Loucy (cell line): ENCODE results near the gene STIM1.

Experiments
- H2AFZ ChIP-seq: fragments of 200-600 bp; sonication (generic); 2 replicates; pipeline ENCODE4 v1.6.0; 2016; ENCODE audit warnings: antibody characterized with exemption, mild to moderate bottlenecking, low read length, moderate library complexity
- H3F3A ChIP-seq: fragments of 200-600 bp; 2 replicates; pipeline ENCODE4 v1.6.0; 2016; ENCODE audit warnings: antibody characterized with exemption, low read depth, mild to moderate bottlenecking
- H3K27me3 ChIP-seq: fragments of 200-600 bp; sonication (generic); 2 replicates; pipeline ENCODE4 v1.6.1; 2014; ENCODE audit warnings: low read length, mild to moderate bottlenecking; ENCODE audit not compliant: insufficient read depth, poor library complexity, severe bottlenecking
- H3K36me3 ChIP-seq: fragments of 200-600 bp; sonication (generic); 2 replicates; pipeline ENCODE4 v1.6.1; 2016; ENCODE audit warnings: low read length; ENCODE audit not compliant: insufficient read depth
- H3K4me1 ChIP-seq: fragments of 200-600 bp; sonication (generic); 2 replicates; pipeline ENCODE4 v1.5.1; 2014; ENCODE audit warnings: low read length, mild to moderate bottlenecking; ENCODE audit not compliant: insufficient read depth, poor library complexity, severe bottlenecking
- H3K4me2 ChIP-seq: fragments of 200-600 bp; sonication (generic); 2 replicates; pipeline ENCODE4 v1.6.0; 2014; ENCODE audit warnings: antibody characterized with exemption, low read length, low read depth, mild to moderate bottlenecking; ENCODE audit not compliant: poor library complexity, severe bottlenecking
- H3K4me3 ChIP-seq: fragments of 200-600 bp; sonication (generic); 2 replicates; pipeline ENCODE4 v1.5.1; 2014; ENCODE audit warnings: low read length, mild to moderate bottlenecking, mixed read lengths; ENCODE audit not compliant: poor library complexity, severe bottlenecking
- H3K79me2 ChIP-seq: fragments of 200-600 bp; sonication (generic); 2 replicates; pipeline ENCODE4 v1.6.1; 2014; ENCODE audit warnings: low read length; ENCODE audit not compliant: insufficient read depth
- H3K9ac ChIP-seq: fragments of 200-600 bp; sonication (generic); 2 replicates; pipeline ENCODE4 v1.6.0; 2014; ENCODE audit warnings: mild to moderate bottlenecking, low read depth, low read length, moderate library complexity; ENCODE audit not compliant: poor library complexity, severe bottlenecking
- H3K9me2 ChIP-seq: fragments of 200-600 bp; sonication (generic); replicated peaks from 2 replicates; pipeline ENCODE4 v1.6.1; 2016; ENCODE audit warnings: low read depth, low read length, mixed read lengths
- H3K9me3 ChIP-seq: fragments of 200-600 bp; sonication (generic); 2 replicates; pipeline ENCODE4 v1.6.1; 2014; ENCODE audit warnings: mild to moderate bottlenecking, antibody characterized with exemption, low read length, low read depth; ENCODE audit not compliant: insufficient read depth
- H4K20me1 ChIP-seq: fragments of 200-600 bp; sonication (generic); 2 replicates; pipeline ENCODE4 v1.6.0; 2014; ENCODE audit warnings: antibody characterized with exemption, low read length, mild to moderate bottlenecking; ENCODE audit not compliant: insufficient read depth, poor library complexity, severe bottlenecking
- EZH2phosphoT487 ChIP-seq: fragments of 200-600 bp; IDR thresholded peaks from 2 replicates; pipeline ENCODE4 v1.6.1; 2018; ENCODE audit warnings: antibody characterized with exemption, mild to moderate bottlenecking, moderate library complexity, borderline replicate concordance
- TF ChIP-seq, protein P1 (sequence below): fragments of 200-600 bp; sonication (generic); conservative IDR thresholded peaks from 2 replicates; pipeline ENCODE4 v1.5.1; 2014; ENCODE audit warnings: mild to moderate bottlenecking, antibody characterized with exemption, low read length

The STIM1 gene

DNA sequence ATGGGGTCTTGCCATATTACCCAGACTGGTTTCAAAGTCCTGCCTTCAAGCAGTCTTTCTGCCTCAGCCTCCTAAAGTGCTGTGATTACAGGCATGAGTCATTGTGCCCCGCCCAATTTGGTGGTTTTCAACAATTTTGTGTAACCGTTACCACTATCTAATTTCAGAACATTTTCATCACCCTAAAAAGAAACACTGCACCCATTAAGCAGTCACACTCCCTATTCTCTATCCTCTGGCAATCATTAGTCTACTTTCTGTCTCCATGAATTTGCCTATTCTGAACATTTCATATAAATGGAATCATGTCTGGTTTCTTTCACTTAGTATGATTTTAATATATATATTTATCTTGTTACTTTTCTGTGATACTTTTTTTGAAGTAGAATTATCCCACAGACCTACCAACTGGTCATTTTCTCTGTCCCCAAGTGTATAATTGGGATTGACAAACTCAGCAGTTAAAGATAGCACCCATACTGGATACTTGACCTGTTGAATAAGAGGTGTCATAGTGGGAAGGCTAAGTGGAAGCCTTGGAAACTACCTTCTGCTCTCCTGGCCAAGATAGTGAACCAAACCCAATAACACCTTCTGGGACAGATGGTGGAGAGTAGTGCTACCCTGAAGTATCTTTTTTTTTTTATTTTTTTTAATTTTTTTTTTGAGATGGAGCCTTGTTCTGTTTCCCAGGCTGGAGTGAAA, 64.8 kb downstream of the STIM1 start:
- peak overlapping the region; percentile 16 for H3K4me2 ChIP-seq
- peaks cover 9% of the 10 kb centered on the region for H4K20me1 ChIP-seq
- H3K9me2 ChIP-seq = no peaks in the 10 kb centered on the region
- H3K27me3 ChIP-seq = no peaks in the 10 kb centered on the region
- no peak overlapping the region for H3K4me3 ChIP-seq
- H3F3A ChIP-seq = no peaks in the 10 kb centered on the region
- peaks cover 9% of the 10 kb centered on the region; the same call in 1 of the 2 replicates for H3K36me3 ChIP-seq
- no peak overlapping the region for H3K9ac ChIP-seq
- peaks cover 79% of the 10 kb centered on the region for H3K79me2 ChIP-seq
- no peak overlapping the region for H2AFZ ChIP-seq
- H3K9me3 ChIP-seq = peaks cover 4% of the 10 kb centered on the region; the same call in 1 of the 2 replicates
- H3K4me1 ChIP-seq = peaks cover 9% of the 10 kb centered on the region
- TF ChIP-seq, protein P1, sequence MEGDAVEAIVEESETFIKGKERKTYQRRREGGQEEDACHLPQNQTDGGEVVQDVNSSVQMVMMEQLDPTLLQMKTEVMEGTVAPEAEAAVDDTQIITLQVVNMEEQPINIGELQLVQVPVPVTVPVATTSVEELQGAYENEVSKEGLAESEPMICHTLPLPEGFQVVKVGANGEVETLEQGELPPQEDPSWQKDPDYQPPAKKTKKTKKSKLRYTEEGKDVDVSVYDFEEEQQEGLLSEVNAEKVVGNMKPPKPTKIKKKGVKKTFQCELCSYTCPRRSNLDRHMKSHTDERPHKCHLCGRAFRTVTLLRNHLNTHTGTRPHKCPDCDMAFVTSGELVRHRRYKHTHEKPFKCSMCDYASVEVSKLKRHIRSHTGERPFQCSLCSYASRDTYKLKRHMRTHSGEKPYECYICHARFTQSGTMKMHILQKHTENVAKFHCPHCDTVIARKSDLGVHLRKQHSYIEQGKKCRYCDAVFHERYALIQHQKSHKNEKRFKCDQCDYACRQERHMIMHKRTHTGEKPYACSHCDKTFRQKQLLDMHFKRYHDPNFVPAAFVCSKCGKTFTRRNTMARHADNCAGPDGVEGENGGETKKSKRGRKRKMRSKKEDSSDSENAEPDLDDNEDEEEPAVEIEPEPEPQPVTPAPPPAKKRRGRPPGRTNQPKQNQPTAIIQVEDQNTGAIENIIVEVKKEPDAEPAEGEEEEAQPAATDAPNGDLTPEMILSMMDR = no peak
- no peak for TF ChIP-seq EZH2phosphoT487

DNA sequence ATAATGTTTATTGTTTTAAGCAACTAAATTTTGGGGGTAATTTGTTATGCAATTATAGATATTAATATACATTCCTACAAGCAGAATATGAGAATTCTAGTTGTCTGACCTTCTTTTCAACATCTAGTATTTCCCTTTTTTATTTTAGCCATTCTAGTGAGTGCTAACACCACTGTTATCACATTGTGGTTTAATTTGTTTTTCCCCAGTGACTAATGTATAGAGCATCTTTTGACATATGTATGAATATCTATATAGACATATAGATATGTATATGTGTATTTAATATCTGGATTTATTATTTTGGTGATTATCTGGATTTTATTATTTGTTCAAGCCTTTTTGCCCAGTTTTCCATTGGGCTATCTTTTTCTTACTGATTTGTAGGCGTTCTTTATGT, 66.6 kb downstream of the STIM1 start:
- Histone ChIP-seq H3K4me3 (no peak overlapping the region), H3K9ac (no peak overlapping the region), H3K4me1 (peaks cover 9% of the 10 kb centered on the region), H3K4me2 (no peak overlapping the region), H2AFZ (no peak overlapping the region), H3K9me2 (no peaks in the 10 kb centered on the region), H3F3A (no peaks in the 10 kb centered on the region), H3K27me3 (no peaks in the 10 kb centered on the region), H3K9me3 (peaks cover 4% of the 10 kb centered on the region; the same call in 1 of the 2 replicates), H3K79me2 (peaks cover 73% of the 10 kb centered on the region), H4K20me1 (peaks cover 13% of the 10 kb centered on the region), H3K36me3 (peaks cover 9% of the 10 kb centered on the region; the same call in 1 of the 2 replicates)
- TF ChIP-seq, protein P1 = no peak
- TF ChIP-seq EZH2phosphoT487 = no peak

DNA sequence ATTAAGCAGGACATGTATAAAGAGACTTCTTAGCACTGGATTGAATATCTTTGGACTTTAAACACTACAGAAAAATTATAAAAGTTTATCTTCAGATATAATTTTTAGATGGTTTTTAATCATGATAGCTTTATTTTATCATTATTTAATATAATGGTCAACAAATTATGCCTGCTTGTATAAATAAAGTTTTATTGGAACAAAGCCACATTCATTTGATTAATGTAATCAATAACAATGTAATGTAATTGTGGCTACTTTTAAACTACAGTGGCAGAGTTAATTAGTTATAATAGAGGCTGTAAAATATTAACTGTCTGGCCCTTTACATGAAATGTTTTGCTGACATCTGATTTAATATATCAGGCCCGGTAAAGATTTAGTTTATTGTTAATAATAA, 70.0 kb downstream of the STIM1 start:
- Histone ChIP-seq H3K9ac (no peak overlapping the region), H3K27me3 (no peaks in the 10 kb centered on the region), H2AFZ (no peak overlapping the region), H3K4me3 (no peak overlapping the region), H4K20me1 (peaks cover 14% of the 10 kb centered on the region), H3K79me2 (peaks cover 75% of the 10 kb centered on the region), H3K4me1 (peaks cover 7% of the 10 kb centered on the region), H3K9me3 (peaks cover 4% of the 10 kb centered on the region; the same call in 1 of the 2 replicates), H3K36me3 (peaks cover 13% of the 10 kb centered on the region; the same call in 1 of the 2 replicates), H3K9me2 (no peaks in the 10 kb centered on the region), H3K4me2 (no peak overlapping the region), H3F3A (no peaks in the 10 kb centered on the region)
- no peak for TF ChIP-seq EZH2phosphoT487
- TF ChIP-seq, protein P1 = no peak
